ENCODE data around the gene CEMIP. TPM values are rescaled to one million over a fixed set of nuclear protein-coding genes. Genes with fewer than 3 reads are reported as not detected.

CEMIP gene
- total RNA-seq, 2 experiments from 2014 or later, result not detected

- H3K36me3 Mint-ChIP-seq, result peaks cover 1% of the 10 kb centered on the region
- no peak overlapping the region for H3K27ac Mint-ChIP-seq
- H3K4me1 Mint-ChIP-seq, result peaks cover 17% of the 10 kb centered on the region
- ATAC-seq (no peak), DNase-seq (no peak)
- H3K27me3 Mint-ChIP-seq, result peaks cover 71% of the 10 kb centered on the region
- H3K9me3 Mint-ChIP-seq (ENCODE audit: low read depth), result no peaks in the 10 kb centered on the region
- CTCF ChIA-PET, result interaction anchor here (1.5 to 9.6 kb wide), 4 partner anchors 187 to 486 kb away, joined by 5 to 83 read pairs (median 10); no protein-coding TSS in a partner anchor
- no peak overlapping the region for H3K4me3 Mint-ChIP-seq
These were observed 1.4 kb downstream of the CEMIP start for GRCh38 chr15:80780416-80781221.

GRCh38 chr15:80783260-80783659 lies 4.1 kb downstream of the CEMIP start:
- H3K4me3 Mint-ChIP-seq, result no peak overlapping the region
- H3K27ac Mint-ChIP-seq, result no peak overlapping the region
- H3K9me3 Mint-ChIP-seq (ENCODE audit: low read depth), result no peaks in the 10 kb centered on the region
- CTCF ChIA-PET, result interaction anchor here (1.8 kb wide), 1 partner anchor 187 kb away, joined by 6 read pairs; no protein-coding TSS in a partner anchor
- ATAC-seq, result no peak
- peaks cover 53% of the 10 kb centered on the region for H3K27me3 Mint-ChIP-seq
- peaks cover 17% of the 10 kb centered on the region for H3K4me1 Mint-ChIP-seq
- DNase-seq, result no peak
- H3K36me3 Mint-ChIP-seq, result peaks cover 1% of the 10 kb centered on the region

- H3K9me3 Mint-ChIP-seq (ENCODE audit: low read depth), result no peaks in the 10 kb centered on the region
- ATAC-seq, result no peak
- no peak overlapping the region for H3K27ac Mint-ChIP-seq
- peaks cover 14% of the 10 kb centered on the region for H3K4me1 Mint-ChIP-seq
- CTCF ChIA-PET, result interaction anchor here (0.9 to 4.5 kb wide), 4 partner anchors 9 to 329 kb away, joined by 3 to 19 read pairs (median 4); no protein-coding TSS in a partner anchor
- no peaks in the 10 kb centered on the region for H3K36me3 Mint-ChIP-seq
- DNase-seq, result no peak
- no peak overlapping the region for H3K4me3 Mint-ChIP-seq
- peaks cover 49% of the 10 kb centered on the region for H3K27me3 Mint-ChIP-seq
These were observed 6.2 kb downstream of the CEMIP start for GRCh38 chr15:80785335-80785734.

GRCh38 chr15:80785811-80786354 lies 6.7 kb downstream of the CEMIP start:
- peaks cover 46% of the 10 kb centered on the region for H3K27me3 Mint-ChIP-seq
- H3K27ac Mint-ChIP-seq, result no peak overlapping the region
- H3K36me3 Mint-ChIP-seq, result no peaks in the 10 kb centered on the region
- H3K4me3 Mint-ChIP-seq, result no peak overlapping the region
- ATAC-seq, result no peak
- DNase-seq, result no peak
- H3K4me1 Mint-ChIP-seq, result peaks cover 12% of the 10 kb centered on the region
- CTCF ChIA-PET, result interaction anchor here (0.7 to 4.5 kb wide), 6 partner anchors 8 to 330 kb away, joined by 3 to 19 read pairs (median 4); no protein-coding TSS in a partner anchor
- no peaks in the 10 kb centered on the region for H3K9me3 Mint-ChIP-seq (ENCODE audit: low read depth)

DNA sequence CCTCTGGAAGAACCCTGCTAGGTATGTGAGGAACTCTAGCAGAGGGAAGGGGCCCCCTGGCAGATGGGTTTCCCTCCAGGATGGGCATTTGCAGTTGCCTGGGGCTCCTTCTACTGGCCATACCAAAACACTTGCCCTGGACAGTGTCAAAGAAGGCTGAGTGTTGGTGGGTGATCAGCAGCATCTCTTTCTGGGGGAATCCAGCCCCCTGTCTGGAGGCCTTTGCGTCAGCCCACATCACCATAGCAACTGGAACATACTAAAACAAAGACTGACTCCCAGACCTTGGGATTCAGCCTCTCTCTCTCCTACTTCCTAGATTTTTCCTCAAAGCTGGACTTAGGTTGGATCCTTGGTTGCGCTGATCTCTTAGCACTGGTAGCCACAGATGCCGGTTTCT lies 8.1 kb downstream of the CEMIP start:
- no peak for DNase-seq
- no peak overlapping the region for H3K4me3 Mint-ChIP-seq
- no peak overlapping the region for H3K27ac Mint-ChIP-seq
- no peaks in the 10 kb centered on the region for H3K36me3 Mint-ChIP-seq
- H3K9me3 Mint-ChIP-seq (ENCODE audit: low read depth), result no peaks in the 10 kb centered on the region
- peaks cover 12% of the 10 kb centered on the region for H3K4me1 Mint-ChIP-seq
- CTCF ChIA-PET, result interaction anchor here (1.0 to 4.5 kb wide), 3 partner anchors 12 to 488 kb away, joined by 3 to 19 read pairs (median 4); no protein-coding TSS in a partner anchor
- peaks cover 39% of the 10 kb centered on the region for H3K27me3 Mint-ChIP-seq
- ATAC-seq, result no peak

DNA sequence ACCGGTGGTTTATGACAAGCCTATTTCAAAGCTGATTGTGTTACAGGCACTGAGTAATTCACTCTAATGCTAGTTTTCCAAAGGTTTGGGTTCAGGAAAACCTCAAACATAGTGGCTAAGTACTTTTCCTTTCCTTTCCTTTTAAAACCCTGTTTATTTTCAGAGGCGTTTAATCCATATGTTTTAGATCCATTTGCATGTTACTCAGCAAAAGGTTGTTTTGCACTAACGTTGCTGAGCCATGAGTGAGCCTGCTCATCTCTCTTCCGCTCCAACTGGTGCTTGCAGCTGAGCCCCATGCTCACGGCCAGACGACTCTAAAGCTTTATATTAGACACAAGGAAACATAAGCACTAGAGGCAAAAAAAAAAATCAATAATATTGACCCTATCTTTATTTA lies 9.4 kb downstream of the CEMIP start:
- ATAC-seq (no peak), DNase-seq (no peak)
- no peaks in the 10 kb centered on the region for H3K36me3 Mint-ChIP-seq
- peaks cover 8% of the 10 kb centered on the region for H3K4me1 Mint-ChIP-seq
- peaks cover 39% of the 10 kb centered on the region for H3K27me3 Mint-ChIP-seq
- H3K27ac Mint-ChIP-seq, result no peak overlapping the region
- no peaks in the 10 kb centered on the region for H3K9me3 Mint-ChIP-seq (ENCODE audit: low read depth)
- CTCF ChIA-PET, result interaction anchor here (0.7 to 4.5 kb wide), 2 partner anchors 13 to 182 kb away, joined by 3 to 19 read pairs; no protein-coding TSS in a partner anchor
- no peak overlapping the region for H3K4me3 Mint-ChIP-seq

DNA sequence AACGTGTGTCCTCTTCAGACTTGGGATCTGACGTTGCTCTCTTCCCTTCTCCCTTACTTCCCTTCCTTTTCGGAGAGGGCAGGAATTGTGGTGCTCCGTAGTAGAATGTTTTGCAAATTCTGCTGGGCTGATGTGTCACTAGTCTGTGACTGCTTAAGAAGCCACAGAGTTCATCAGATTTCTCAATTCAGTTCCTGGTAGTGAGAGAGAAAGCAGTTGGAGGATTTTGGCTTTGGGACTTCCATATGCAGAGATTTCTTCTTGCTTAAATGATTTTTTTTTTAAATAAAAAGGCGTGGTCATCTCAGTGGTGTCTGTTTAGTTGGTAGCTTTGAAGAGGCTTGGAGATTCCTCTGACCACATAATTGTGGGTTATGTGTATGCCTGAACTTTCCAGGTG lies 10.1 kb downstream of the CEMIP start:
- no peak overlapping the region for H3K27ac Mint-ChIP-seq
- H3K36me3 Mint-ChIP-seq, result no peaks in the 10 kb centered on the region
- CTCF ChIA-PET, result interaction anchor here (0.9 to 1.7 kb wide), 2 partner anchors 13 to 181 kb away, joined by 4 to 6 read pairs; no protein-coding TSS in a partner anchor
- peaks cover 34% of the 10 kb centered on the region for H3K27me3 Mint-ChIP-seq
- H3K4me1 Mint-ChIP-seq, result peaks cover 5% of the 10 kb centered on the region
- ATAC-seq, result no peak
- no peak for DNase-seq
- no peak overlapping the region for H3K4me3 Mint-ChIP-seq
- H3K9me3 Mint-ChIP-seq (ENCODE audit: low read depth), result no peaks in the 10 kb centered on the region

GRCh38 chr15:80789796-80790195 lies 10.6 kb downstream of the CEMIP start:
- Mint-ChIP-seq H3K27me3 (peaks cover 35% of the 10 kb centered on the region), H3K9me3 (ENCODE audit: low read depth) (no peaks in the 10 kb centered on the region), H3K36me3 (no peaks in the 10 kb centered on the region), H3K4me3 (no peak overlapping the region), H3K27ac (no peak overlapping the region), H3K4me1 (peaks cover 5% of the 10 kb centered on the region)
- ATAC-seq, result no peak
- CTCF ChIA-PET, result interaction anchor here (0.9 to 1.7 kb wide), 2 partner anchors 14 to 180 kb away, joined by 4 to 6 read pairs; no protein-coding TSS in a partner anchor
- no peak for DNase-seq

DNA sequence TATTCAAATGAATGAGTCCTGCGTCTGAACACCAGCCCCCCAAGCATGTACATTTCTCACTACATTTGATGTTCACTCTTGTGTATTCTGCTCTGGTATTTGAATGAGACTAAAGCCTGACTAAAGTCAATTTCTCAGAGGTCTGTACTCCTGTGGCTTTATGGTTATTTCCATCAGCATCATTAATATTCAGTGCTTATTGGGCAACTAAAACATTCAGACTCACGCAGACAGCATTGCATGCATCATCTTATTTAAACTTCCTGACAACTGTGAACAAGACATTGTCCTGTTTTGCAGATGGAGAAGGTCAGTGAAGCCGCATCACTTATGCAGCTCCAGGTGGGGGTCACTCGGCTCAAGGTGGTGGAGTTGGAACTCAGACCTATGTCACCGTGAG lies 11.1 kb downstream of the CEMIP start:
- H3K4me3 Mint-ChIP-seq, result no peak overlapping the region
- CTCF ChIA-PET, result interaction anchor here (1.7 kb wide), 1 partner anchor 180 kb away, joined by 6 read pairs; no protein-coding TSS in a partner anchor

DNA sequence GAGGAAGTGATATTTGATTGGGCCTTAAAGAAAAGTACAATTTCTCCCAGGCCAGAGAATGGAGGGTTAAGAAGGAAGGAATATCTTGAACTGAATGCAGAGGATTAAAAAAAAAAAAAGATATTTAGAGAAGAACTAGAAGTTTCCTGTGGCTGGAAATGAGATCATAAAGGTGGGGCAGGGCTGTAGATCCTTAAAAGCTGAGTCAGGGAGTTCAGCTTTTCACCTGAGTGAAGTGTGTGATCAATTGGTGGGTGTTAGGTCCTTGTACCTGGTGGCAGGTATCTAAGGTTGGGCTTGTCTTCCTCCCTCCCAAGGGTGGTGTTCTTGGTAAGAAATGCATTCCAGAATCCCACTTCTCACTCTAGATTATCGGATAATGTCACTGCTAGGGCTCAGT lies 11.8 kb downstream of the CEMIP start:
- H3K4me1 Mint-ChIP-seq, result peaks cover 5% of the 10 kb centered on the region
- H3K4me3 Mint-ChIP-seq, result no peak overlapping the region
- no peak for DNase-seq
- H3K9me3 Mint-ChIP-seq (ENCODE audit: low read depth), result no peaks in the 10 kb centered on the region
- H3K27me3 Mint-ChIP-seq, result peaks cover 41% of the 10 kb centered on the region
- no peaks in the 10 kb centered on the region for H3K36me3 Mint-ChIP-seq
- ATAC-seq, result no peak
- no peak overlapping the region for H3K27ac Mint-ChIP-seq
- CTCF ChIA-PET, result interaction anchor here (1.7 kb wide), 1 partner anchor 179 kb away, joined by 6 read pairs; no protein-coding TSS in a partner anchor

More for the DNA sequence above, 11.1 kb downstream of the CEMIP start:
- H3K27ac Mint-ChIP-seq, result no peak overlapping the region
- peaks cover 40% of the 10 kb centered on the region for H3K27me3 Mint-ChIP-seq
- DNase-seq (no peak), ATAC-seq (no peak)
- peaks cover 5% of the 10 kb centered on the region for H3K4me1 Mint-ChIP-seq
- H3K9me3 Mint-ChIP-seq (ENCODE audit: low read depth), result no peaks in the 10 kb centered on the region
- no peaks in the 10 kb centered on the region for H3K36me3 Mint-ChIP-seq

- Mint-ChIP-seq H3K27me3 (peaks cover 36% of the 10 kb centered on the region), H3K36me3 (no peaks in the 10 kb centered on the region), H3K4me3 (no peak overlapping the region), H3K4me1 (no peaks in the 10 kb centered on the region), H3K9me3 (ENCODE audit: low read depth) (no peaks in the 10 kb centered on the region), H3K27ac (no peak overlapping the region)
- ATAC-seq (no peak), DNase-seq (no peak)
- CTCF ChIA-PET, result interaction anchor here (1.3 kb wide), 1 partner anchor 20 kb away, joined by 4 read pairs; no protein-coding TSS in a partner anchor
These were observed 17.2 kb downstream of the CEMIP start for GRCh38 chr15:80796407-80796806.

DNA sequence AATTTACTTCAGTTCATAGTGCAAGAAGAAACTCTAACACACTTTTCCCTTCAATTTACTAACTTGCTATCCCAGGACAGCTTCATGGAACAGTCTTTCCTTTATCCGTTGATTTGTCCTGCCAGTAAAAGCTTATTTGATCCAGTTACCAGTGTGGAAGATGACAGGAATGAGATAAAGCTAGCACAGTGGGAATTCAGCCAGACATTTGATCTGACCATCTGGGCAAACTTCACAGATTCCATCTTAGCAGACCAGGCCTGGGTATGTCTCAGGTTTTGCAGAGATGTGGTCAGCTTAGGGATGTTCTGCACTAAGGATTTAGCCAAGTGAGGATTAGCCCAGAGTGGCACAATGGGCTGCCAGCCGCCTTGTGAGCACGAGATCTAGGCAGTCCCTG lies 19.7 kb downstream of the CEMIP start:
- Mint-ChIP-seq H3K27me3 (peaks cover 21% of the 10 kb centered on the region), H3K4me1 (peaks cover 2% of the 10 kb centered on the region), H3K36me3 (no peaks in the 10 kb centered on the region), H3K9me3 (ENCODE audit: low read depth) (no peaks in the 10 kb centered on the region), H3K4me3 (no peak overlapping the region), H3K27ac (no peak overlapping the region)
- DNase-seq (no peak), ATAC-seq (no peak)
- CTCF ChIA-PET, result no interaction called here

- CTCF ChIA-PET, result no interaction called here
- ATAC-seq (no peak), DNase-seq (no peak)
- Mint-ChIP-seq H3K4me3 (no peak overlapping the region), H3K9me3 (ENCODE audit: low read depth) (no peaks in the 10 kb centered on the region), H3K27me3 (peaks cover 20% of the 10 kb centered on the region), H3K36me3 (no peaks in the 10 kb centered on the region), H3K27ac (no peak overlapping the region), H3K4me1 (peaks cover 13% of the 10 kb centered on the region)
These were observed 20.9 kb downstream of the CEMIP start for GRCh38 chr15:80800067-80800466.
